Lung (tissue), 12 donors: ENCODE data around the gene CBL. TPM values are rescaled to one million over a fixed set of nuclear protein-coding genes. Genes with fewer than 3 reads are reported as not detected.

Experiments
- ATAC-seq: fragments of 200-7000 bp; cut with Tn5 transposase; one replicate; pipeline ENCODE4 v1.9.1; 2020; ENCODE audit warnings: moderate number of reproducible peaks; ENCODE audit not compliant: insufficient read depth, low FRiP score
- DNase-seq, 3 donors: peaks; one replicate each; pipeline ENCODE4 v3.0.0-alpha.2; 2013 to 2017
- H3K27ac ChIP-seq, 2 donors: one replicate each; pipeline ENCODE4 v1.5.1; 2013; ENCODE audit warnings: mild to moderate bottlenecking in 2 of 2, moderate library complexity in 2 of 2, control low read depth in 1 of 2, inconsistent platforms in 1 of 2, low read depth in 1 of 2, low read length in 1 of 2
- H3K27me3 ChIP-seq, 3 donors: one replicate each; pipeline ENCODE4 v1.5.1; 2013; ENCODE audit warnings: low read length in 2 of 3; ENCODE audit not compliant: control insufficient read depth in 3 of 3, insufficient read depth in 3 of 3
- H3K36me3 ChIP-seq, 4 donors: one replicate each; pipeline ENCODE4 v1.5.1; 2013; ENCODE audit warnings: low read length in 4 of 4, mild to moderate bottlenecking in 1 of 4, moderate library complexity in 1 of 4; ENCODE audit not compliant: control insufficient read depth in 4 of 4, insufficient read depth in 4 of 4
- H3K4me1 ChIP-seq, 5 donors: one replicate each; pipeline ENCODE4 v1.5.1; 2013; ENCODE audit warnings: low read length in 5 of 5, mild to moderate bottlenecking in 2 of 5, moderate library complexity in 1 of 5; ENCODE audit not compliant: control insufficient read depth in 5 of 5, insufficient read depth in 5 of 5
- H3K4me3 ChIP-seq: one replicate; pipeline ENCODE4 v1.5.1; 2013; ENCODE audit warnings: mild to moderate bottlenecking, control low read depth, moderate library complexity
- H3K9ac ChIP-seq, 2 donors: one replicate each; pipeline ENCODE4 v1.5.1; 2013; ENCODE audit warnings: low read length in 2 of 2, control low read depth in 1 of 2; ENCODE audit not compliant: insufficient read depth in 1 of 2
- H3K9me3 ChIP-seq, 4 donors: one replicate each; pipeline ENCODE4 v1.5.1; 2013; ENCODE audit warnings: low read length in 3 of 4, mild to moderate bottlenecking in 1 of 4, moderate library complexity in 1 of 4; ENCODE audit not compliant: control insufficient read depth in 4 of 4, insufficient read depth in 3 of 4
- WGBS, 2 donors: extraction: QIAGEN DNeasy Blood & Tissue Kit; methylation state at CpG; one replicate each; pipeline ENCODE4 v1.1.7; 2013; 5-methylcytosine and 5-hydroxymethylcytosine counted together
- polyA plus RNA-seq, 2 donors: library from polyadenylated mRNA; stranded (reverse); fragments of 200-250 nt; gene quantifications; one replicate each; pipeline ENCODE4 v1.2.1, GENCODE V29; 2013
- total RNA-seq, 2 donors: library from RNA; depleted of rRNA in 1 of 2; stranded (reverse); fragments of >200 nt in 1 of 2; gene quantifications; one replicate each; pipeline ENCODE4 v1.2.1, GENCODE V29; 2014 to 2021
- TF ChIP-seq, protein P1 (sequence below): IDR thresholded peaks from 2 replicates; pipeline ENCODE4 v1.5.1; 2012; ENCODE audit warnings: mild to moderate bottlenecking; ENCODE audit errors: control extremely low read depth, extremely low read depth
- donor health status: control.
- donor health status: control.
- donor health status: Bipolar disorder and iron deficiency.
- donor health status: healthy.
- donor health status: DM: yes; HTN: yes; CAD: no.

The CBL gene
- total and polyA plus RNA-seq, 4 donors: 8.7 to 25.1 (median 16.1) TPM

DNA sequence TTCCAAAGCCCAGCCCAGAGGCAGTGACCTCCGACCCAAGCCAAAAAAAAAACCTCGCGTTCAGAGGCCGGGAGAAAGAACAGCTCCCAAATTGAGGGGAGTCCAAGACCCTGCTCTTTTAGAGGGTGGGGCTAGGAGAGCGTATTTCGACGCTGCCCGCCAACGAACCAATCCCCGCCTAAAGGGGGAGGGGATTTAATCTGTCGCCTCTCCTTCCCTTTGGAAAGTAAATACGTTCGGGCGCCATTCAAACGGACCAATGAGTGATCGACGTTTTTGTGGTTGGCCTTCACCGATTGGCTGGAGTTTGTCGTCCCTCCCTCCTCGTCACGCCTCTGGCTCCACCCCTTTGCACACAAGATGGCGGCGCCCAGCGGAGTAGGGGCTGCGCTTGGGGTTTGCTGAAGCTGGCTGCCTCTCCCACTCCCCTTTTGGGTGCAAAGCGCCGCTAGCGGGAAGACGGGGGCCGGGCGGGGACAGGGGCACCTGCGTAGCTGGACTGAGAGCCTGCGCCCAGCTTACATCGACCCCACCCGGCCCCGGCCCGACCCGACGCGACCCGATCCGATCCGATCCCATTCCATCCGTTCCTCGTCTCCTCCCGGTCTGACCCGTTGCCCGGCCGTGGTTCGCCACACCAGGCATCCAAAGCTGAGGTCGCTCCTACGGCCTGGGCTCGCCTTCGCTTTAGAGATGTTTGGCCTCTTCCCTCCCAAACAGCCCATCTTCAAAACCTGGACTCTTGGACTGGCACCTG lies 128.2 kb downstream of the CBL start, which contains the start of gene RNF26:
RNF26 (plus strand) TSS at position 354 of the 757 bp plus-strand sequence. CDS start 596 bp downstream, outside the sequence.
- Histone ChIP-seq H3K27ac (peak within 1 kb of the TSS; percentile 82 to 92), H3K9ac (peak within 1 kb of the TSS; percentile 47 to 89), H3K4me3 (peak within 1 kb of the TSS; percentile 74), H3K4me1 (peaks cover 0 to 65% (median 17%) of the 10 kb centered on the region in 5 donors), H3K9me3 (no peaks in the 10 kb centered on the region), H3K27me3 (no peaks in the 10 kb centered on the region), H3K36me3 (peaks cover 0 to 7% (median 3%) of the 10 kb centered on the region in 4 donors)
- ATAC-seq (peak; percentile 96), DNase-seq (peak; percentile 98 to 100 (median 100))
- TF ChIP-seq, protein P1, sequence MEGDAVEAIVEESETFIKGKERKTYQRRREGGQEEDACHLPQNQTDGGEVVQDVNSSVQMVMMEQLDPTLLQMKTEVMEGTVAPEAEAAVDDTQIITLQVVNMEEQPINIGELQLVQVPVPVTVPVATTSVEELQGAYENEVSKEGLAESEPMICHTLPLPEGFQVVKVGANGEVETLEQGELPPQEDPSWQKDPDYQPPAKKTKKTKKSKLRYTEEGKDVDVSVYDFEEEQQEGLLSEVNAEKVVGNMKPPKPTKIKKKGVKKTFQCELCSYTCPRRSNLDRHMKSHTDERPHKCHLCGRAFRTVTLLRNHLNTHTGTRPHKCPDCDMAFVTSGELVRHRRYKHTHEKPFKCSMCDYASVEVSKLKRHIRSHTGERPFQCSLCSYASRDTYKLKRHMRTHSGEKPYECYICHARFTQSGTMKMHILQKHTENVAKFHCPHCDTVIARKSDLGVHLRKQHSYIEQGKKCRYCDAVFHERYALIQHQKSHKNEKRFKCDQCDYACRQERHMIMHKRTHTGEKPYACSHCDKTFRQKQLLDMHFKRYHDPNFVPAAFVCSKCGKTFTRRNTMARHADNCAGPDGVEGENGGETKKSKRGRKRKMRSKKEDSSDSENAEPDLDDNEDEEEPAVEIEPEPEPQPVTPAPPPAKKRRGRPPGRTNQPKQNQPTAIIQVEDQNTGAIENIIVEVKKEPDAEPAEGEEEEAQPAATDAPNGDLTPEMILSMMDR: no peak
- 0 to 1% methylated on average over 42 to 54 of the region's 54 CpGs for WGBS, 2 donors

DNA sequence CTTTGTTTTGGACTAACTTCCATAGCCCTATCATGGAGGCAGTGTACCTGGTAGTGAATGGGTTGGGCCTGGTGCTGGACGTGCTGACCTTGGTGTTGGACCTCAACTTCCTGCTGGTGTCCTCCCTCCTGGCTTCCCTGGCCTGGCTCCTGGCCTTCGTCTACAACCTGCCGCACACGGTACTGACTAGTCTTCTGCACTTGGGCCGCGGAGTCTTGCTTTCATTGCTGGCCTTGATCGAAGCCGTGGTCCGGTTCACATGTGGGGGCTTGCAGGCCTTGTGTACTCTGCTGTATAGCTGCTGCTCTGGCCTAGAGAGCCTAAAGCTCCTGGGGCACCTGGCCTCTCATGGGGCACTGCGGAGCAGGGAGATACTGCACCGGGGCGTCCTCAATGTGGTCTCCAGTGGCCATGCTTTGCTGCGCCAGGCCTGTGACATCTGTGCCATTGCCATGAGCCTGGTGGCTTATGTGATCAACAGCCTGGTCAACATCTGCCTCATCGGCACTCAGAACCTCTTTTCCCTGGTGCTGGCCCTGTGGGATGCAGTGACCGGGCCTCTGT lies 129.0 kb downstream of the CBL start:
- peaks cover 0 to 7% (median 3%) of the 10 kb centered on the region in 4 donors for H3K36me3 ChIP-seq
- no peak for DNase-seq
- 72 to 77% methylated on average over 15 of the region's 15 CpGs for WGBS, 2 donors
- H3K9ac ChIP-seq: peak overlapping the region; percentile 47 to 89
- H3K27me3 ChIP-seq: no peaks in the 10 kb centered on the region
- no peak for ATAC-seq
- no peaks in the 10 kb centered on the region for H3K9me3 ChIP-seq
- TF ChIP-seq, protein P1: no peak
- no peak overlapping the region for H3K4me3 ChIP-seq
- peak overlapping the region in 1 of 2 donors; percentile 82 for H3K27ac ChIP-seq
- peaks cover 0 to 62% (median 20%) of the 10 kb centered on the region in 5 donors for H3K4me1 ChIP-seq

DNA sequence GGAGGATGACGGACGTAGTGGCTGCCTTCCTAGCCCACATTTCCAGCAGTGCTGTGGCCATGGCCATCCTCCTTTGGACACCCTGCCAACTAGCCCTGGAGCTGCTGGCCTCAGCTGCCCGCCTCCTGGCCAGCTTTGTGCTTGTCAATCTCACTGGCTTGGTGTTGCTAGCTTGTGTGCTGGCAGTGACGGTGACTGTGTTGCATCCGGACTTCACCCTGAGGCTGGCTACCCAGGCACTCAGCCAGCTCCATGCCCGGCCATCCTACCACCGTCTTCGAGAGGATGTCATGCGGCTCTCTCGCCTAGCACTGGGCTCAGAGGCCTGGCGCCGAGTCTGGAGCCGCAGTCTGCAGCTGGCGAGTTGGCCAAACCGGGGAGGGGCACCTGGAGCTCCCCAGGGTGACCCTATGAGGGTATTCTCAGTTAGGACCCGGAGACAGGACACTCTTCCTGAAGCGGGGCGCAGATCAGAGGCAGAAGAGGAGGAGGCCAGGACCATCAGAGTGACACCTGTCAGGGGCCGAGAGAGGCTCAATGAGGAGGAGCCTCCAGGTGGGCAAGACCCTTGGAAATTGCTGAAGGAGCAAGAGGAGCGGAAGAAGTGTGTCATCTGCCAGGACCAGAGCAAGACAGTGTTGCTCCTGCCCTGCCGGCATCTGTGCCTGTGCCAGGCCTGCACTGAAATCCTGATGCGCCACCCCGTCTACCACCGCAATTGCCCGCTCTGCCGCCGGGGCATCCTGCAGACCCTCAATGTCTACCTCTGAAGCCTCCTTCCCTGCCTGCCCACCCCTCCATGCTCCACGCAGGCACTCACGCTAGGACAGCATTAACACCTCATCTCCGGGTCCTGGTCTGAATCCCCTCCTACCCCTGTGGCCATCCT lies 129.8 kb downstream of the CBL start:
- H3K27ac ChIP-seq: no peak overlapping the region
- H3K9me3 ChIP-seq: no peaks in the 10 kb centered on the region
- no peaks in the 10 kb centered on the region for H3K27me3 ChIP-seq
- H3K4me1 ChIP-seq: peaks cover 0 to 59% (median 20%) of the 10 kb centered on the region in 5 donors
- TF ChIP-seq, protein P1: no peak
- no peak overlapping the region for H3K4me3 ChIP-seq
- H3K9ac ChIP-seq: no peak overlapping the region
- DNase-seq (no peak), ATAC-seq (no peak)
- H3K36me3 ChIP-seq: peaks cover 0 to 7% (median 3%) of the 10 kb centered on the region in 4 donors
- WGBS, 2 donors: 88 to 90% methylated on average over 30 of the region's 30 CpGs
